ENCODE measurements around the gene FAM174C.
A peak's percentile ranks its signal among the peaks of the same experiment; 100 is the strongest.

Gene FAM174C

DNA sequence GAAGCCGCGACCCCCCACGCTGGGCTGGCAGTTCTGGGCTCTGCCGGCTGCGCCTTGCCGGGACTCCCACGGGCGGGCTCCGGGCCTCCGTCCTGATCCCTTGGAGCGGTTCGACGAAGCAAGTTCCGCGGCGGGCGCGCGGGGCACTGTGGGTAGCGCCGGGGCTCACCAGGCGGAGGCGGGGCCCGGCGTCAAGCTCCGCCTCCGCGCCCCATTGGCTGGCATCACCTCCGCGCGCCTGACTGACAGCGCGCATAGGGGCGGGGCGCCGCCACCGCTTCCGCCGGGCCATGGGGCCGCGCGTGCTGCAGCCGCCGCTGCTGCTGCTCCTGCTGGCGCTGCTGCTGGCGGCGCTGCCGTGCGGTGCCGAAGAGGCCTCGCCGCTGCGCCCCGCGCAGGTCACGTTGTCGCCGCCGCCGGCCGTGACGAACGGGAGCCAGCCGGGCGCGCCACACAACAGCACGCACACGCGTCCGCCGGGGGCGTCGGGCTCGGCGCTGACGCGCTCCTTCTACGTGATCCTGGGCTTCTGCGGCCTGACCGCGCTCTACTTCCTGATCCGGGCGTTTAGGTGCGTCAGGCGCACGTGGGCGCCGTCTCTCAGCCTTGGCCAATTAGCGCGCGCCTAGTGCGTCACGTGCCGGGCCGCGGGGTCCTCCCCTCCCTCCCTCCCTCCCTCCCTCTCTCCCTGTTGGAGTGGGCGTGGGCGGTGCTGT, at the start of gene FAM174C:
Gene FAM174C, plus strand, starts transcription at position 271 of the 716 bp plus-strand sequence. Its CDS starts 20 bp downstream, at position 291.
- peak; percentile 98 for DNase-seq

GRCh38 chr19:1226227-1226518, 49.2 kb upstream of the FAM174C start:
- no peak for DNase-seq

DNA sequence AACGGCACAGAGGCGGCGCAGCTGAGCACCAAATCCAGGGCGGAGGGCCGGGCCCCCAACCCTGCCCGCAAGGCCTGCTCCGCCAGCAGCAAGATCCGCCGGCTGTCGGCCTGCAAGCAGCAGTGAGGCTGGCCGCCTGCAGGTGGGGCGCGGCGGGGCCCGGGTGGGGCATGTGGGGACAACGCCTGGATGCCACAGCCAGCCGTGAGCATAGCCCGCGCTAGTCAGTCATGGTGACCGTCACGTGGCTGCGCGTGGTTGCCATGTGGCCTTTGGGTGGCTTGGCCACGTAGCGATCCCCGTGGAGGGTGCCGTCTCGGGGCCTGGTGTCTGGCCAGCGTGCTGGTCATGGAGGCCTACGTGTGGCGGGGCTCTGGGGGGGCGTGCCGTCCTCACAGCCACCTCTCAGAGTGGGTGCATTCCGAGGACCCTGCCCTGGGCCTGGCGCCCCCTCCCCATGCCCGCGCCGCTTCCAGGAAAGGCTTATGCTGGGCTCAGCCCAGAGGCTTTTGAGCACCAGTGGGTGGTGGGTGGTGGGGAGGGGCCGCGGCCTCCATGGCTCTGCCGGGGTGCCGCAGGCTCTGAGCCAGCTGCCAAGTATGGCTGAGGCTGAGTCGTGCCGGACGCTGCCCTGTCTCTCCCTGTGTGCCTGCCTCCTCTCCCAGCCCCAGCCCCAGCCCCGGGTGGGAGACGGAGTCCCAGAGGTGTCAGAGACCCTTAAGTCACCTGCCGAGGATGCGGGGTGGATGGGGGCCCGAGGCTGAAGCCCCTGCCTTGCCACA, 48.6 kb upstream of the FAM174C start:
- DNase-seq: no peak

GRCh38 chr19:1227304-1228054, 47.9 kb upstream of the FAM174C start:
- no peak for DNase-seq

GRCh38 chr19:1228161-1228957, 47.0 kb upstream of the FAM174C start:
- no peak for DNase-seq

DNA sequence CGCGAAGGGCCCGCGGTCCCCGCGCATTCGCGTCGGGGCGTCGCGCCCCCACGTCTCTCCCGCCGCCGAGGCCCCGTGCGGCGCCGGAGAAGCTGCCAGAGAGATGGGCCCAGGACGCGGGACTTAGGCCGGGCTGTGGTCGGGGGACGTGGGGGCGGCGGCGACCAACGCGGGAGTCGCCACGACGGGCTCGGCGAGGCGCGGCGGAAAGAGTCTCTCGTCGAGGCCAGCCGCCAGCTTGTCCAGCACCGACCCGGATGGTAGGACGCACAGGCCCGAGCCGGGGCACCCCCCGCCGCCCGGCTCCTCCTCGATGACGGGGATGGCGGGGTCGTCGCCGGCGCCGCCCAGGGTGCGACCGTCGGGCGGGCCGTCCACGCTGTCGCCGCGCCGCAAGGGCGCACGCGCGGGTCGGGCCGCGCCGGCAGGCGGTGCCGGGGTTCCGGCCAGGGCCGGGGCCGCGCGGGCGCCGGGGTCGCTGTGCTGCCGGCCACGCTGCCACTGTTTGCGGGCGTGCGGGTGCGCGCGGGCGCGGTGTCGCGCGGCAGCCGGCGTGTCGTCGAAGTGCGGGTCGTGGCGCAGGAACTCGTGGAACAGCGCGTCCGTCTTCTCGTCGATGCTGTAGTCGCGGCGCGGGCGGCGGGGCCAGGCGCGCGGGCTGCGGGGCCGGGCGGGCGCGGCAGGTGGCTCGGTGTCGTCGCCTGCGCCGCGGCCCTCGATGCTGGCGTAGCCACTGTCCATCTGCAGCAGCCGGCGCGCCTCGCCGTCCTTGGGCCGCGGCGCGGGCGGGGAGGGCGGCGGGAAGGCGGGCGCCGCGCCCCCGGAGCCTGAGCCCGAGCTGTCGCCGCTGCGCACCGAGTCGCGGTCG, 46.0 kb upstream of the FAM174C start:
- DNase-seq: no peak

GRCh38 chr19:1229924-1230782, 45.2 kb upstream of the FAM174C start:
- DNase-seq: no peak

GRCh38 chr19:1230783-1231489, 44.4 kb upstream of the FAM174C start:
- no peak for DNase-seq

- DNase-seq: no peak
These were observed 43.3 kb upstream of the FAM174C start for GRCh38 chr19:1231729-1232637.

DNA sequence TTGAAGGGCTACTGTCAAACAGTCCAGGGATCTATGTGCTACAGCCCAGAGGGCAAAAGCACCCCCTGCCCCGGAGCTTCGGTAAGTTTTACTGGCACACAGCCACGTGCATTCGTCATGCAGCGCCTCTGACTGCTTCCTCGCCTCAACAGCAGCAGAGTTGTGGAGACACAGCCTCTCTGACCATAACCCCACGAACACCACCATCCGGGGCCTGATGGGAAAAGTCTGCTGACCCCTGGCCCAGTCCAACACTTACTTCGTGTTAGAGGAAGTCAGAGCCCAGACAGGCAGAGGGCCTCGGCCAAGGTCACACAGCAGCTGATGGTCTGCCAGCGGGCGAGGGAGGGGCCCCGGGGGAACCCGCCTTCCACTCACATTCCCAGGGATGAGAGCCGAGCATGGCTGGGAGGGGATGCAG, 42.7 kb upstream of the FAM174C start:
- DNase-seq: no peak

- DNase-seq: no peak
These were observed 42.1 kb upstream of the FAM174C start for GRCh38 chr19:1233115-1233667.

GRCh38 chr19:1234051-1234954, 41.0 kb upstream of the FAM174C start:
- DNase-seq: no peak

GRCh38 chr19:1234955-1235380, 40.4 kb upstream of the FAM174C start:
- DNase-seq: no peak

GRCh38 chr19:1235625-1236538, 39.4 kb upstream of the FAM174C start:
- no peak for DNase-seq

- DNase-seq: no peak
These were observed 38.8 kb upstream of the FAM174C start for GRCh38 chr19:1236576-1236975.

DNA sequence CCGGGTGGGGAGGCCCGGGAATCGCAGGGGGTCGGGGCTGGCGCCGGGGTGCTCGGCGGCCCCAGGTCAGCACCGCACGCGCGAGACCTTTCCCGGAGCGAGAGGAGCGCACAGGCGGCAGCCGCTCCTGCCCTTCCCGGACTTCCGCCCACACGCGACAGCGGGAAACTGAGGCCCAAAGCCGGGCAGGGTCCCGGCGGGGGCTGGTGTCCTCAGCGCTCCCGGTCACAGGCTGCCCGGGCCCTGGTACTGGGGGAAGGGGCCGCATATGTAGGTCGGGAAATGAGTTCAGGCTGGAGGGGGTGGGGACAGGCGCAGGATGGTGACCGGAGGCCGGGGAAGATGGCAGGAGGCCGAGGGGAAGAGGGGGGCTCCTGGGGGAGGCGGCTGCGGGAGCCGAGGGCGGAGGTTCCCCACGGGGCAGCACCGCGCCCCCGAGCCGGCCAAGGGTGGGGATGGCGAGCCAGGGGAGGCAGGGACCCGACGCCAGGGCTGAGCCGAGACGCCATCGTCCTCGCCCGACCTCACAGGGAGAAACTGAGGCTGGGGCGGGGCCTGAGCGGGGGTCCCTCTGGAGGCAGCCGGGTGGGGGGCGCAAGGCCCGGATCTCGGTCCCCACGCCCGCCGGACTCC, 38.2 kb upstream of the FAM174C start:
- no peak for DNase-seq
